Prostate gland (tissue), 2 donors: ENCODE data around the gene KRTAP5-3.

Source experiments
- POLR2A ChIP-seq: fragments of 450-650 bp; IDR thresholded peaks from one replicate; pipeline ENCODE4 v1.6.1; 2016; ENCODE audit warnings: antibody characterized with exemption, mild to moderate bottlenecking
- TF ChIP-seq, protein P1 (sequence below), 4 experiments: fragments of 200-600 bp in 2 of 4; fragments of 450-650 bp in 2 of 4; sonication (generic) in 2 of 4; IDR thresholded peaks; 1 replicate in 3 of 4; 2 replicates in 1 of 4; pipeline ENCODE4 v1.5.1; 2016 to 2019; ENCODE audit warnings: antibody characterized with exemption in 4 of 4, mild to moderate bottlenecking in 2 of 4, moderate library complexity in 2 of 4

DNA sequence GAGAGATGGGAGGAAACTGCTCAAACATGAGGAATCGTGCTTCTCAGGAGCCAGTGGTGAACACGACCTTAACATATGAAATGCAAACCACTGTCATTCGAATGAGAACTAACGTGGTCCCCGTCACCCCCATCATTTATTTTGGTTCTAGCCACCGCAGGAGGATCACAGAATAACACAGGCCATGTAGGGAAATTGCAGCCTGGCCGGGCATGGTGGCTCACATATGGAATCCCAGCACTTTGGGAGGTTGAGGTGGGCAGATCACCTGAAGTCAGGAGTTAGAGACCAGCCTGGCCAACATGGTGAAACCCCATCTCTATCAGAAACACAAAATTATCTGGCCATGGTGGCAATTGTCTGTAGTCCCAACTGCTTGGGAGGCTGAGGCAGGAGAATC is 48.4 kb upstream of the KRTAP5-3 start:
- TF ChIP-seq, protein P1, sequence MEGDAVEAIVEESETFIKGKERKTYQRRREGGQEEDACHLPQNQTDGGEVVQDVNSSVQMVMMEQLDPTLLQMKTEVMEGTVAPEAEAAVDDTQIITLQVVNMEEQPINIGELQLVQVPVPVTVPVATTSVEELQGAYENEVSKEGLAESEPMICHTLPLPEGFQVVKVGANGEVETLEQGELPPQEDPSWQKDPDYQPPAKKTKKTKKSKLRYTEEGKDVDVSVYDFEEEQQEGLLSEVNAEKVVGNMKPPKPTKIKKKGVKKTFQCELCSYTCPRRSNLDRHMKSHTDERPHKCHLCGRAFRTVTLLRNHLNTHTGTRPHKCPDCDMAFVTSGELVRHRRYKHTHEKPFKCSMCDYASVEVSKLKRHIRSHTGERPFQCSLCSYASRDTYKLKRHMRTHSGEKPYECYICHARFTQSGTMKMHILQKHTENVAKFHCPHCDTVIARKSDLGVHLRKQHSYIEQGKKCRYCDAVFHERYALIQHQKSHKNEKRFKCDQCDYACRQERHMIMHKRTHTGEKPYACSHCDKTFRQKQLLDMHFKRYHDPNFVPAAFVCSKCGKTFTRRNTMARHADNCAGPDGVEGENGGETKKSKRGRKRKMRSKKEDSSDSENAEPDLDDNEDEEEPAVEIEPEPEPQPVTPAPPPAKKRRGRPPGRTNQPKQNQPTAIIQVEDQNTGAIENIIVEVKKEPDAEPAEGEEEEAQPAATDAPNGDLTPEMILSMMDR (IDR thresholded peaks at IDR 0.05) = no peak
- no peak for TF ChIP-seq POLR2A
